Amygdala (tissue), 56 donors: ENCODE results near the gene TSPYL4.
"Not testable (repeated sequence)": the region's sequence is repeated elsewhere in the genome, so short reads cannot be mapped to it uniquely, and the experiment has no call there.

Experiments
- DNase-seq, 56 donors: peaks; one replicate each; lab custom pipeline; 2025; lab: John Stamatoyannopoulos, UW

The TSPYL4 gene

DNA sequence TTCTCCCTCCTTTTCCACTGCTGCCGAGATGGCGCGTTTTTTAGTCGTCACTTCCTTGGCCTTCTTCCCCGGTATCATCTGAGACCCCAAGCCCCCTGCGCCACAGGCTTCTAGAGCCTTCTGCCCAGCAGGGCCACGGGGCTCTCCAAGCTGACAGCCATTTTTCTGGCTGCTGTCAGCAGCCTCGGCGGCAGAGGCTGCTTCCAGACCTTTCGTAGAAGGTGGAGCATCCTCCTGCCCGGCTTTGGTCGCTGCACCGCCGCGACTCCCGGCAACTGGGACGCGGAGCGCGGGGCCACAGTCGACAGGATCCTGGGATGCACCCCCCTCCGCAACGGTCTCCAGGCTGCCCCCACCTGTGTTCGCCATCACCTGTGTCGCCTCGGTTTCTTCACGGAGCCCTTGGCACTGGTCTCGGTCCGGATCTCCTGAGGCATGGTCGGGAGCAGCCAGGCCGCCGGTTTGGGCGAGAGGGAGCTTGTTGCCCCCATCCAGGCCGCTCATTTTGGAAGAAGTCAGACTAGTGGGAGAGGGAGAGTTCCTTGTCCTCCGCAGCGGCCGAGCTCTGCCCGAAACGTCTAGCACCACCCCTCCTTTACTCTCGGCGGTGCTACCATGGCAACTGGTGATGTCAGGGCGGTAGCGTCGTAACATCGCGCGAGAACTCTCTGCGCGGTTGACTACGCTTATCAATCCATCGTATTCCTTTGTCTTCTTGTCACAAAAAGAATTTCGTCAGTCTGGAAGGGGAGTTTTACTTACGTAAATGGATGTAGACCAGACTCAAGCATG, at the start of gene TSPYL4:
Gene TSPYL4, minus strand, starts transcription at position 571 of the 792 bp plus-strand sequence. Its CDS starts 67 bp downstream, at position 504.
- peak; percentile 33 to 96 (median 88) for DNase-seq

DNA sequence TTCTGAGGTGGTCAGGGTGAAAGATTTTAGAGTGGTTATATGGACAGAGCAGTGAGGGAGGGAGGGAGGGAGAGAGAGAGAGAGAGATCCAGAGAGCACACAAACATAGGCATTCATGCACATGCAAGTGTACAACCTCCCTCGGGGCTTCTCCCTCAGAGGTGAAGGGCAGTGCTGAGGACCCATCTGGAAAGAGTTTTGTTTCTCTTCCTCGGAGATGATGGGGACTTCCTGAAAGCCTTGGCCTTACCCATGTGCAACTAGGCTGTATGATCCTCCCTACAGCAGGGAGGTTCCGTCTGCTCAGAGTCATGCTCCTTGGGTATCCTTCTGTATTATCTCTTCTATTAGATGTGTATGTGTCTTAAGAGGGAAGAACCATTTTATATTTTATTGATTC, 47.2 kb upstream of the TSPYL4 start:
- no peak for DNase-seq

DNA sequence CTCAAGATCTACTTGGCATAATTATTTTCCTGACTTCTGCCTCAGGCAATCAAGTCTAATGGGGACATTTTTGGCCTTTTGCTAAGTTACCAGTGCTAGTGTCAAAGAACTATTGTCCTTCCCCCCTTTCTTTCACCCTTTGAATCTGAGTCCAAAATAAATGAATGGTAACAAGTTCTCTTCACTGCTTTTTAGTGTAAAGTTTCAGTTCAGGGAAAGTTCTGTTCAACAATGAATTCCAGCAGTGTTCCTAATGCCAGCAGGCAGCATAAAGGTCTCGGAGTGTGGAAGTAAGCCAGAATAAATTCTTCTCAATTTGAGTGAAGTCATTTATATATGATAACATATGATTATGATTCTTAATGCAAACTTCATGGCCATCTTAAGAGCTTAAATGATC, 46.7 kb upstream of the TSPYL4 start:
- no peak for DNase-seq

DNA sequence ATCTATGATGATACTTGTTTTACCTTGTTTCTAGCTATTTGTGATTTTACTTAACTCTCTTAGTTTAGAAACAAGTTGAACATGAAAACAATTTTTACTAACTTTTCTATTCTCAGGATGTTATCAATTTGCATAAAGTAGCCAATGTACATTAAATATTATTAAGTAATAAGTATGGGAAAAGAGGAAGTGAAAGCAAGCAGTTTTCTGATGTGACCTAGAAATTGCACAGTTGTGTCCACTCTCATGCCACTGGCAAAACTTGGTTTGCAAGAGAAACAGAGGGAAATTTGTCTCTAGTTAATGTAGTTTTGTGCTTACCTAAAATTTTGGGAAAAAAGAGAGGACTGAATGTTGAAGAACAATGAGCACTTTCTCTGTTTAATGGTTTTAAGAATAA, 45.1 kb upstream of the TSPYL4 start:
- no peak for DNase-seq

DNA sequence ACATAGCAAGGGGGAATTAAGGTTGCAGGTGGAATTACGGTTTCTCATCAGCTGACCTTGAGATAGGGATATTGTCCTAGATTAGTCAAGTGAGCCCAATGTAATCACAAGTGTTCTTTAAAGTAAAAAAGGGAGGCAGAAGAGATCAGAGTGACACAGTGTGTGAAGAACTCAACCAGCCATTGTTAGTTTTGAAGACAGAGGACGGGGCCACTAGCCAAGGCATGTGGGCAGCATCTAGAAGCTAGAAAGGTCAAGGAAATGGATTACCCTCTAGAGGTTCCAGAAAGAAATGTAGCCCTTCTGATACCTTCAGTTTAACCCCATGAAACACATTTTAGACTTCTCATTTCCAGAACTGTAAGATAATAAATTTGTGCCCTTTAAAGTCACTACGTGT, 44.4 kb upstream of the TSPYL4 start:
- DNase-seq = no peak

DNA sequence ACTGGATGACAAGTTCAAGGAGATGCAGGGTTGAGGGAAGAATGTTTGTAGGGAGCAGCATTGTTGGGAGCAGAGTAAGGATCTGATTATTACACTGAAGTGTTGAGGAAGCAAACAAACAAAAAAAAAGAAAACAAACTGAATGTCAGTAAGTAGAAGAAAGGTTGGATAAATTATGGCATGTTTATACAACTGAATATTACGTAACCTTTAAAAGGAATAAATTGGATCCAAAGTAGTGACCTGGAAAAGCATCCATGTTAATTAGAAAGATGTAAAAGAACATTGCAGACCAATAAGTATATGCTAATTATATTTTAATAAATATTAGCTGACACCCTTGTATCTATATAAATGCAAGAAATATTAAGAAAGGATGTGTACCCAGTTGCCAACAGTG, 38.7 kb upstream of the TSPYL4 start:
- DNase-seq = no peak

DNA sequence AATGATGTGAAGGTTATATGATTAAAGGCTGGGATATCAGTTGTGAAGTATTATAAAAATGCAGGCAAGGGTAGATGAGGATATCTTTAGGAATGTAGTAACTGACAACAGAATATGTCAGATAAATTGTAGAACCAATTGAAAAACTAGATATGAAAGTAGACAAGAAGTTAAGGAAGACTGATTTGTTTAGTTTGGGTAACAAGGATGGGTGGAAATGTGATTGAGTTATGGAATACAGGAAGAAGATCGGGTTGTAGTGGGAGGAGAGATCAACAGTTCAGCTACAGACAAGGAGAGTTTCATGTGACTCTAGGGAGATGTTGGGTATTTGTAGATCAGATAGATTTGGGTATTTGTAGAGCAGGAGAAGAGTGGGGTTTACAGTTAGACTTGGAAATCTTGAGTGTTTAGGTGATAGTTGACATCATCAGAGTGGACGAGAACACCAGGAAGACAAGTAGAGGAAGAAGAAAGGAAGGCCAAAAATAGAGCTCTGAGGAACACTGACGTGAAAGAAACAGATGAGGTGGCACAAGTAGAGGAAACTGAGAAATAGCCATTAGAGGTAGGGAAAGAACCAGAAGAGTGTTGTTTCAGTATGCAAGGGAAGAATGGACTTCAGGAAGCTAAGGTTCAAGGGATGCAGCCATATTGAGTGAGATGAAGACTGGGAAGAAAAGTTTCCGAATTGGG, 38.0 kb upstream of the TSPYL4 start:
- no peak for DNase-seq

DNA sequence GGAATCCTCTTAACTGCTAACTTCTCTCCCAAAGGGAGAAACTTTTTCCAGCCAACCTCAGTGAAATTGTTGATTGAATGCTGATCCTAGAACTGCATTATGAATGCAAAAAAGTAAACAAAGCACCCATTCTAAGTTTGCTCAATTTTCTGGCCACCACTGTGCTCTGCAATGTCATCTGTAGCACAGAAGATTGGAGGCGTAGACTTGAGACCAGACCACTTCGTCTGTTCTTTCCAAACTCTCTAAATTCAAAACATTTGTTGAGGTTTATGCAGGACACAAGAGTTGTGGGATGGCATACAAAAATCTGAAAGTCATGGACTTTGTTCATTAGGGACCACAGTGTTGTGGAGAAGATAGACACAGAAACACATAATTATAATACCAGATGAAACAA, 36.9 kb upstream of the TSPYL4 start:
- no peak for DNase-seq

DNA sequence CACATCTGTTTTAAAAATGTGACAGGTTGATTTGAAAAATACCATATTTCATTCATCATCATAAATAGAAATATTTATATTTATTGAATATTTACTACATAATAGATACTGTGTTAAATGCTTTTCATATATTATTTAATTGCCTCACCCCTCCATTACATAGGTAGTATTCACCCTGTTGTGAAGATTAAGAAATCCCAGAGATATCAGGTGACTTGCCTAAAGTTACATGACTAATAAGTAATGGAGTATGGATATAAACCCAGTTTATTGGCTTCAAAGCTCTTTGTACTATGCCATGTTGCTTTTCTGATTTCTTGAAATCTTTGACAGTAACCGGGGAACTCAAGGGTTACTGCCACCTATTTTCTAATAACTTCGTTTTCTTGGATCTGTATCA, 36.0 kb upstream of the TSPYL4 start:
- DNase-seq = no peak

DNA sequence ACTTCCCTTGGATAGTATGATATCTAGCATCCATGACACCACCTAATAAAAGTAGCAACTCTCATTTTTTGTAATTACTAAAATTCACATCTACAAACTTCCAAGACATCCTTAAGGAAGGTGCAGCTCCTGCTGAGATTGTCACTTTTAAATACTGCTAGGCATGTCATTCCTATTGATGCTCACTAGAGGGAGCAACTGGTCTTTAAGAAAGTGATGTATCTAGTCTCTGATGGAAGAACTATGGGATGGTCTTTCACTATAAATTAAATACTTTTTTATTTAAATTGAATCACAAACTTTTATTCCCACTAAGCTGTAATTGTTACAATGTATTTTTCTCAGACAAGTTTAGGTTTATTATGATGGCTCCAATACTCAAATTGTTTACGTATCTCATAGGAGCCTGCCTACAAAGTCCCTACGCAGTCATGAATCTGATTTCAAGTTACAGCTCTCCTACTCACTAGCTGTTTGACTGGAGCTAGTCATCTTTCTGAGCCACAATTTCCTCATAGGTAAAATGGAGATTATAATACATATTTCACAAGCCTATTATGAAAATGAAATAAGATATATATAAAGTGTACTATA, 33.9 kb upstream of the TSPYL4 start:
- no peak for DNase-seq

DNA sequence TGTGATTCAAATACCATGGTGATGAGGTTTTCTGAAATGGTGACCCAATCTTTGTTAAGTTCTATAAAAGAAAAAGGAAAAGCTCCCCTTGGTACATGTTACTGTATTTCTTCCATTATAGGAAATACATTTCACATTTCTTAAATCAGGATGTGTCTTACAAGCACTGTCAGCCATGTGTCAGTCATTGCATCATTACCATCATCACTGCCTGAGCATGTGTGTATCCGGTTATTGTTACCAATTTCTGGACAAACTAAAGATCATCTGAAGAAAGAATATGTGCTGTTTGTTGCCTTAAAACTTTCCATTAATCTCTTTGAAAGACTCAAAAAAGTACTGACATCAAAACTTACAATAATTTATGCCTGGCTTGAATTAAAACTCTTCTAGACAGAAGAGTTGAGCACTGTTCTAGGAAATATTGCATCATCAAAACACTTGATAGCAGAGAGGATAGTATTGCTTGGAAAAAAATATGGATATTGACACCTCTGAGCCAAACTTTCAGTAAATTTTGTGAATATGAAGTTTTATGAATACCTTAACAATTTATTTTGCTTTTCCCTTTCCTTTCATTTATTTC, 33.0 kb upstream of the TSPYL4 start:
- DNase-seq = no peak

DNA sequence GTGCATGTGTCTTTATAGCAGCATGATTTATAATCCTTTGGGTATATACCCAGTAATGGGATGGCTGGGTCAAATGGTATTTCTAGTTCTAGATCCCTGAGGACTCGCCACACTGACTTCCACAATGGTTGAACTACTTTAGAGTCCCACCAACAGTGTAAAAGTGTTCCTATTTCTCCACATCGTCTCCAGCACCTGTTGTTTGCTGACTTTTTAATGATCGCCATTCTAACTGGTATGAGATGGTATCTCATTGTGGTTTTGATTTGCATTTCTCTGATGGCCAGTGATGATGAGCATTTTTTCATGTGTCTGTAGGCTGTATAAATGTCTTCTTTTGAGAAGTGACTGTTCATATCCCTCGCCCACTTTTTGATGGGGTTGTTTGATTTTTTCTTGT, 31.1 kb upstream of the TSPYL4 start:
- DNase-seq = not testable (repeated sequence)

DNA sequence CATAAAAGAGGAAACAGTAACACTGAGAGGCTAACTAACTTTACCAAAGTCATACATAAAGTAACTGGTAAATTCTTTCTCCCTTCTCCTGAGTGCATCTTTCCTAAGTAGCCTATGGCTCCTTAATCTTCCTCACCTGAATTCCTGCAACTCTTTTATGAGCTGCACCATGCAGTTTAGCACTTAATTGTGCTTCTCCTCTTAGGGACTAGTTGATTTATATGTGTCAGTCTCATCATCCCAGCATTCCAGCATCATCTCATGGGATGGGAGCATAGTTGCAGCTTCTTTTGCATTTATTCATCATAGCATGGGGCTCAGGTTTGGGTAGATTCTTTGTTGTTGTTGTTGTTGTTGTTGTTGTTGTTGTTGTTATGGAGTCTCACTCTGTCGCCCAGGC, 29.3 kb upstream of the TSPYL4 start:
- DNase-seq = no peak

DNA sequence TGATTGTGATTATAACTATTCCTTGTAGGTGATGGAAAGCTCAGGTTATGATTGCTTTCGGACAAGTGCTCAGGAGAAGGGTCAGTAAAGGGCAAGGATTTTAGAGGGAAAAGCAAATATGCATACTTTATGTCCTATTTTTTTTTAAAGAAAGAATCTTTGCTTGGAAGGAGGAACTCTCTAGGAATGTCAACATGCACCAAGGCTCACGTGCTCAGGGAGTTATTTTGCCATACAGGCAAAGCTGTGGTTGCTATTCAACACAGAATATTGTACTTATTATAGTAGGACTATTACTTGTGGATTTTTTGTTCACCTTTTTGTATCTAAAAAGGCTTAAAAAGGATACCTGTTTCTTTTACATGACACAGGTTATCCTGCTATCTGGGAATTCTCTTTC, 28.8 kb upstream of the TSPYL4 start:
- DNase-seq = no peak

DNA sequence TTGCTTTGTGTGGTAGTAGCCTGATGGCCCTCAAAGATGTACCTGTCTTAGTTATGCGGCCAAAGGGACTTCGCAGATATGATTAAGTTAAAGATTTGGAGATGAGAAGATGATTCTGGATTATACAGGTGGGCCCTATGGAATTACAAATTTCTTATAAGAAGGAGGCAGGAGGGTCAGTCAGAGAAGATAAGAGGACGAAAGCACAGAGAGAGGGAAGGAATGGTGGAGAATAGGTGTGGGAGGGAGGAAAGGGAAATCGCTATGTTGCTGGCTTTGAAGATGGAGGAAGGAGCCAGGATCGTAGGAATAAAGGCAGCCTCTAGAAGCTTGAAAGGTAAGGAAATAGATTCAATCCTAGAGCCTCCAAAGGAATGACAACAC, 27.1 kb upstream of the TSPYL4 start:
- no peak for DNase-seq

DNA sequence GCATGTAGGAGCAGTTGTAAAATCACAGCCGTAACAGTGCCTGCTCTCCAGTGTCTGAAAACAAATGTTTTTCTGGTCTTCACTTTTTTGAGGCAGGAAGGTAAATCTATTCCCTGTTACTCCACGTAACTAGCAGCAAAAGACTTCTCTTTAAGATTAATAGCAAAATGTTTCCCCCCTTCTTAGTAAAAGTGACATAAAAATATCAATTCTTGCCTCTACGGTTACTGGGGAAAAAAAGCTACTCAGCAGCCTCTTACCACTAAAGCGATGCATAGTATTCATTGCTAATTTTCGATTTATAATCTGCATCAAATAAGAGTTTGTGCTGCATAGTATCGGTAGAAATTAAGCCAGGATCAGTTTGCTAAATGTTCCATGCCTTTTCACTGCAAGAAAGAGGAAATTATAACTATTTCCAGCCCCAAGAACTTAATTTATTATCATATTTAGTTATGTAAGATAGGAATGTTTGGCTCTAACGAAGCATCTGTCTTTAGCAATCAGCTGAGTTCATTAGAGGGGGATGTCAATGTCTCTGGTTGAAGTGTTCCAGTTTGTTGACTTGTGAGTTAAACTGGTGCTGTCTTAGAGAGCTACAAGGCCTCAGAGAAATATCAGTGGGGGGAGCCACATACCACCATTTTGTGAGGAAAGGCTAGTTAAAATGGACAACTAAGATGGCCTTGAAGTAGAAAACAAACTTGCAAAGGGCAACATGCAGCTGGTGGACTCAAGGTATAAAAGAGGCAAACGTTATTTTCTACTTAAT, 26.5 kb upstream of the TSPYL4 start:
- DNase-seq = no peak

DNA sequence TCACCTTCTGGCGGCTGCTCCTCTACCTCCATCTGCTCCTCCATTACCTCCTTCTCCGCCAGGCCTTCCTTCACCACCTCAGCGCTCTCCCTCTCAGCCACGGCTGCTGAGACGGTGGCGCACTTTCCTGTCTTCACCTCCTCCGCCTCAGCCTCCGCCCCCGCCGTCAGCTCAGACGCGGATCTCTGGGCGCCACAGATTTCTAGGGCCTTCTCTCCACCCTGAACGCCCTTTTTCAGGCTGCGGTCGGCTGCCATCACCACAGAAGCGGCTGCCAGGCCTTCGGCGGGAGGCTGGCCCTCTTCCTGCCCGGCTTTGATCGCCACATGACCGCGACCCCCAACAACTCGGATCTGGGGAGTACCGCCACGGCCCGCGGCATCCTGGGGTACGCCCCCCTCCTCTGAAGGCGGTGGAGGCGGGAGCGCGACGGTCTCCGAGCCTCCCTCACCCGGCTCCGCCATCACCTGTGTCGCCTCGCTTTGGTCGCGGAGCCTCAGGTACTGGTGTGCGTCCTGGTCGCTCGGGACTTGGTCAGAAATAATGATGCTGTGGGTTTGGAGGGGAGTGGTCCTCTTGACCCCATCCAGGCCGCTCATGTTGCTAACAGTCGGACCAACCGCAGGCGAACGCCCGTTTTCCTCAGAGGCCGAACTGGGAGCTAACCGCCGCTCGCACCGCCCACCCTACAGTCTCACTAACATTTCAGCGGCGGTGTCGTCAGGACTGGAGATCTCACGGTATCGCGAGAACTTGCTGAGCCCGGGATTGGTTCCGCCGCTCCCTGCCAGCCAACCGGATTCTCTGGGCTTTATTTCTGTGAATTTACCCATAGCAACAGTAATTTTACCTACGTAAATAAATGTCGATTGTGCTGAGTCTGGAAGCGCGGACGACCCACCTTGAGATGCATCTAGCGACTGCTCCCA, 25.6 kb upstream of the TSPYL4 start, which contains the start of gene TSPYL1:
Gene TSPYL1, minus strand, starts transcription at position 699 of the 929 bp plus-strand sequence. Its CDS starts 100 bp downstream, at position 599.
- DNase-seq = peak; percentile 32 to 97 (median 92)

DNA sequence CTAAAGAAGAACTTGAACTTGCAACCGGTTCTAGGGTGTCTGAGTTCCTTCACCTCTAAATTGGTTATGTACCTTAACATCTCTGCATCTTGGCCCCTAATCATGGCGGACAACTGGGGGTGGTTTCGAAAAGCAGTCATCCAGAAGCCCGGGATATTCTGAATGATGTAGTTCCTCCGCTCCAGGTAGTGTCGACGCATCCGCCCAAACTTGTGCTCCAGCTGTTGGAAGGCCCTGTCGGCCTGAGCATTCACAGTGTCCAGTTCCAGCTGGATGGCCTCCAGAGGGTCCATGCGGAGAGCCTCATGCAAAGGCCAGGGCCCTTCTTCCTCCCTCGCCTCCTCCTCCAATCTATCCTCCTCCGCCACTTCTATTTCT, 25.0 kb upstream of the TSPYL4 start:
- DNase-seq = peak in 16 of 56 donors; percentile 35 to 70 (median 51)

DNA sequence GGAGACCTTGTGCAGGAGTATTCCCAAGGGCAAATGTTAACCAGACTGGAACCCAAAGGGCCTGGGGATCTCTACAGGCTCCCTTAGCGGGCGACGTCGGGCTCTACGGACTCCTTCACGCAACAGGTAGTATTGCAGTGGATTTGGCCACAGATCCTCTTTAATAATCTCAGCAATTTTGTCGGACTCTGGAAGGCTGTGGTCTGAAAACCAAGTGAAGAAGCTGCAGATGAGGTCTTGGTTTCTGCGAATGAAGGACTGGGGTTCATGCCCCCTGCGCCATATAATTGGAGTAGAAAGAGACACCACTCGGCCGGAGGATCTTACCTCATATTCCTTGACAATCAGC, 24.6 kb upstream of the TSPYL4 start:
- no peak for DNase-seq

DNA sequence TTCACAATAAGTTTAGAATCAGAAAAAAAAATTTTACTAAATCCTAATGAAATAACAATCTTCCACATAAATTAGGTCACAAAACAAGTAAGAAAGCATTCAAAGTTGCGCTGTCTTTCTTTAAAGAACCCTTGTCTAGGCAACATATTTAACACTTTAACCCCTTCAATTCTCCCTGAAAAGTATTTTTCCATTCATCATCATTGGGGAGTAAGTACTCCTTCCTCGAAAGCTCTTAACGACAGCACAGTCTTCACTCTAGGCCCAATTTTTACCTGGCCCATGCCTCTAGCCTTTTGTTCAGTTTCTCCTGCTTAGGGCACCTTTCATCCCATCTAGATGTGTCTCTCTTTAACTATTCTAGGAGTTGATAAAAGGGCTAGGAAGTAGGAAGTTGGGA, 23.2 kb upstream of the TSPYL4 start:
- DNase-seq = no peak
